ENCODE data around the gene LSM10. TPM values are rescaled to one million over a fixed set of nuclear protein-coding genes. Genes with fewer than 3 reads are reported as not detected.
A peak's percentile ranks its signal among the peaks of the same experiment; 100 is the strongest.

Gene LSM10
- total and polyA plus RNA-seq, 9 of the 15 experiments (the other 6 are each of a cell fraction or from before 2014, with no cell fraction given), result 13.2 to 146 (median 68.9) TPM

DNA sequence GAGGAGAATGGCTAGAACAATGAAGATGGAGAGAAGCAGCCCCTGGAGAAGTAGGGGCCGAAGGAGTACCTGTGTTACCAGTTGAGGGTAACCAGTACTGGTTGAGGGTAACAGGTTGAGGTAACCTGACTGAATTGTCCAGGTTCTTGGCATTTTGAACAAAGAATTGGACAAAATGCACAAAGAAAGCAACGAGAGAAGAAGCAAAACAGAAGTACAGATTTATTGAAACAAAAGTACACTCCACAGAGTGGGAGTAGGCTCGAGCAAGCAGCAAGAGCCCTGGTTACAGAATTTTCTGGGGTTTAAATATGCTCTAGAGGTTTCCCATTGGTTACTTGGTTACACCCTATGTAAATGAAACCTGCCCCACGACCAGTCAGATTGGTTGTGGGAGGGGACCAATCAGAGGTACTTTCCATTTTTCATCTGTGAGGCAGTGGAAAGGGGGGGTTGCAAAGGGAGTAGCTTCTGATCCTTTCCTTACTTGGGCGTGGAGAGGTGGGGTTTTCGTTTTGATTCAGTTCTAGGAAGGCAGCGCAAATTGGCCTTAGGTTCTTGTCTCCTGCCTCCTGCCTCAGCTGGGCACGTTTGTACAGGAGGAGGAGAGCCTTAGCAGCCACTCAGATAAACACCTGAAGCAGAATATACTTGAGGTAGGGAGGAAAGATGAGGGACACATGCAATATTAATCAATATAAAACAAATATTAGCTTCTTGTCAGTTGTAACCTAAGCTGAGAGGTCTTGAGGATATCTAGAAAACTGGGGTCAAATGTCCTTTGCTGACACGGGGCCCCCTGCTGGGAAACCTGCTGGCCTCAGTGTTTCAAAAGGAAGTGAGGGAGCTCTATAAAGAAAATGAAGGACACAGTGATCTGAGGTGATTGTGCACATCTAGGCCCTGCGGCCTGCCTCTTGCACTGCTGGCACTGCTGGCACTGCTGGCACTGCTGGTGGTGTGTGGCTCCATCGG, 14.3 kb upstream of the LSM10 start (continued):
- TF ChIP-seq, protein P1, sequence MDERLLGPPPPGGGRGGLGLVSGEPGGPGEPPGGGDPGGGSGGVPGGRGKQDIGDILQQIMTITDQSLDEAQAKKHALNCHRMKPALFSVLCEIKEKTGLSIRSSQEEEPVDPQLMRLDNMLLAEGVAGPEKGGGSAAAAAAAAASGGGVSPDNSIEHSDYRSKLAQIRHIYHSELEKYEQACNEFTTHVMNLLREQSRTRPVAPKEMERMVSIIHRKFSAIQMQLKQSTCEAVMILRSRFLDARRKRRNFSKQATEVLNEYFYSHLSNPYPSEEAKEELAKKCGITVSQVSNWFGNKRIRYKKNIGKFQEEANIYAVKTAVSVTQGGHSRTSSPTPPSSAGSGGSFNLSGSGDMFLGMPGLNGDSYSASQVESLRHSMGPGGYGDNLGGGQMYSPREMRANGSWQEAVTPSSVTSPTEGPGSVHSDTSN (CRISPR knock-in tag; IDR thresholded peaks at IDR 0.05; ENCODE audit: low read depth), result no peak
- TF ChIP-seq, protein P1 (tag; conservative IDR thresholded peaks at IDR 0.05; ENCODE audit: low read depth), result peak; percentile 61; the same call in 1 of the 2 replicates
- TF ChIP-seq KLF6 (CRISPR knock-in tag; IDR thresholded peaks at IDR 0.05; ENCODE audit: borderline replicate concordance), result no peak
- TF ChIP-seq FOXJ2 (tag; IDR thresholded peaks at IDR 0.05), result no peak
- no peak for TF ChIP-seq SUPT5H (IDR thresholded peaks at IDR 0.05)
- TF ChIP-seq FOXM1 (IDR thresholded peaks at IDR 0.05; ENCODE audit: low read depth), result peak; percentile 58
- no peak for TF ChIP-seq FOXM1 (CRISPR knock-in tag; IDR thresholded peaks at IDR 0.05; ENCODE audit: low read depth)
- TF ChIP-seq, protein P2, sequence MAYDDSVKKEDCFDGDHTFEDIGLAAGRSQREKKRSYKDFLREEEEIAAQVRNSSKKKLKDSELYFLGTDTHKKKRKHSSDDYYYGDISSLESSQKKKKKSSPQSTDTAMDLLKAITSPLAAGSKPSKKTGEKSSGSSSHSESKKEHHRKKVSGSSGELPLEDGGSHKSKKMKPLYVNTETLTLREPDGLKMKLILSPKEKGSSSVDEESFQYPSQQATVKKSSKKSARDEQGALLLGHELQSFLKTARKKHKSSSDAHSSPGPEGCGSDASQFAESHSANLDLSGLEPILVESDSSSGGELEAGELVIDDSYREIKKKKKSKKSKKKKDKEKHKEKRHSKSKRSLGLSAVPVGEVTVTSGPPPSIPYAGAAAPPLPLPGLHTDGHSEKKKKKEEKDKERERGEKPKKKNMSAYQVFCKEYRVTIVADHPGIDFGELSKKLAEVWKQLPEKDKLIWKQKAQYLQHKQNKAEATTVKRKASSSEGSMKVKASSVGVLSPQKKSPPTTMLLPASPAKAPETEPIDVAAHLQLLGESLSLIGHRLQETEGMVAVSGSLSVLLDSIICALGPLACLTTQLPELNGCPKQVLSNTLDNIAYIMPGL (CRISPR knock-in tag; IDR thresholded peaks at IDR 0.05), result no peak
- TF ChIP-seq POLR2AphosphoS5 (IDR thresholded peaks at IDR 0.05; ENCODE audit: control insufficient read depth, insufficient read depth, low read depth, low read length), result no peak
- TF ChIP-seq ZNF436 (CRISPR knock-in tag; IDR thresholded peaks at IDR 0.05), result no peak
- no peak for TF ChIP-seq SP2 (IDR thresholded peaks at IDR 0.05; ENCODE audit: extremely low read depth, low read depth, low read length, poor library complexity, severe bottlenecking)
- 0 out of 2 replicates have a peak, but pooled peaks have one; percentile 9 for TF ChIP-seq SMC3 (conservative IDR thresholded peaks at IDR 0.05; ENCODE audit: insufficient read depth, low read depth, low read length)
- TF ChIP-seq ZNF644 (tag; IDR thresholded peaks at IDR 0.05; ENCODE audit: low read depth), result no peak
- TF ChIP-seq RUNX1 (IDR thresholded peaks at IDR 0.05; ENCODE audit: low read depth), result no peak
- 0 out of 2 replicates have a peak, but pooled peaks have one; percentile 25 for TF ChIP-seq CXXC5 (CRISPR knock-in tag; IDR thresholded peaks at IDR 0.05)
- TF ChIP-seq DPF2 (IDR thresholded peaks at IDR 0.05), result 0 out of 2 replicates have a peak, but pooled peaks have one; percentile 35
- no peak for TF ChIP-seq ZNF695 (CRISPR knock-in tag; IDR thresholded peaks at IDR 0.05)
- TF ChIP-seq RB1 (IDR thresholded peaks at IDR 0.05; ENCODE audit: low read depth), result no peak
- TF ChIP-seq MAFG (tag; conservative IDR thresholded peaks at IDR 0.05), result no peak
- TF ChIP-seq, protein P3, sequence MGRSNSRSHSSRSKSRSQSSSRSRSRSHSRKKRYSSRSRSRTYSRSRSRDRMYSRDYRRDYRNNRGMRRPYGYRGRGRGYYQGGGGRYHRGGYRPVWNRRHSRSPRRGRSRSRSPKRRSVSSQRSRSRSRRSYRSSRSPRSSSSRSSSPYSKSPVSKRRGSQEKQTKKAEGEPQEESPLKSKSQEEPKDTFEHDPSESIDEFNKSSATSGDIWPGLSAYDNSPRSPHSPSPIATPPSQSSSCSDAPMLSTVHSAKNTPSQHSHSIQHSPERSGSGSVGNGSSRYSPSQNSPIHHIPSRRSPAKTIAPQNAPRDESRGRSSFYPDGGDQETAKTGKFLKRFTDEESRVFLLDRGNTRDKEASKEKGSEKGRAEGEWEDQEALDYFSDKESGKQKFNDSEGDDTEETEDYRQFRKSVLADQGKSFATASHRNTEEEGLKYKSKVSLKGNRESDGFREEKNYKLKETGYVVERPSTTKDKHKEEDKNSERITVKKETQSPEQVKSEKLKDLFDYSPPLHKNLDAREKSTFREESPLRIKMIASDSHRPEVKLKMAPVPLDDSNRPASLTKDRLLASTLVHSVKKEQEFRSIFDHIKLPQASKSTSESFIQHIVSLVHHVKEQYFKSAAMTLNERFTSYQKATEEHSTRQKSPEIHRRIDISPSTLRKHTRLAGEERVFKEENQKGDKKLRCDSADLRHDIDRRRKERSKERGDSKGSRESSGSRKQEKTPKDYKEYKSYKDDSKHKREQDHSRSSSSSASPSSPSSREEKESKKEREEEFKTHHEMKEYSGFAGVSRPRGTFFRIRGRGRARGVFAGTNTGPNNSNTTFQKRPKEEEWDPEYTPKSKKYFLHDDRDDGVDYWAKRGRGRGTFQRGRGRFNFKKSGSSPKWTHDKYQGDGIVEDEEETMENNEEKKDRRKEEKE (IDR thresholded peaks at IDR 0.05; ENCODE audit: borderline replicate concordance in 1 of 2, control insufficient read depth in 1 of 2, low read depth in 2 of 2, low read length in 1 of 2), result no peak

Measured in K562 (cell line).